Caco-2 (cell line): ENCODE data around the gene NUP210. TPM values are rescaled to one million over a fixed set of nuclear protein-coding genes. Genes with fewer than 3 reads are reported as not detected.
A peak's percentile ranks its signal among the peaks of the same experiment; 100 is the strongest.

Experiments used
- BruUV-seq: library from RNA; stranded (reverse); fragments of 400-500 nt; replicated peaks from 2 replicates; lab custom pipeline; 2021; lab: Mats Ljungman, UMichigan
- CTCF ChIA-PET: fragments of 300-600 bp; sonication (Branson Sonifier 250); formaldehyde crosslinking; loops from one replicate; lab custom pipeline; 2022; ENCODE audit warnings: antibody characterized with exemption; lab: Charles Lee
- POLR2A ChIA-PET: fragments of 300-600 bp; sonication (Branson Sonifier 250); formaldehyde crosslinking; loops from one replicate; lab custom pipeline; 2022; ENCODE audit warnings: antibody characterized with exemption; lab: Charles Lee
- DNase-seq, 2 experiments: peaks; one replicate each; pipeline versions ENCODE4 v3.0.0 to v3.0.0-alpha.2; 2020 to 2022
- H3K27me3 ChIP-seq: replicated peaks from 2 replicates; pipeline ENCODE4 v1.6.0; 2011; ENCODE audit warnings: low read length; ENCODE audit not compliant: control insufficient read depth, insufficient read depth
- H3K36me3 ChIP-seq: 2 replicates; pipeline ENCODE4 v1.5.1; 2011; ENCODE audit warnings: low read length; ENCODE audit not compliant: control insufficient read depth, insufficient read depth
- H3K4me1 ChIP-seq: fragments of 250-450 bp; sonication (Bioruptor Pico); 2 replicates; pipeline ENCODE4 v1.5.1; 2020; ENCODE audit warnings: mild to moderate bottlenecking
- H3K4me3 ChIP-seq: 2 replicates; pipeline ENCODE4 v1.5.1; 2011; ENCODE audit warnings: low read depth, mild to moderate bottlenecking, control low read depth, low read length
- H3K9me3 ChIP-seq: fragments of 250-450 bp; sonication (Bioruptor Pico); 2 replicates; pipeline ENCODE4 v1.5.1; 2020; ENCODE audit warnings: mild to moderate bottlenecking, moderate library complexity
- H3K27ac Mint-ChIP-seq: one replicate; pipeline ENCODE4 v1.8.0; 2022; ENCODE audit warnings: mixed read lengths; ENCODE audit not compliant: unreplicated experiment
- H3K27me3 Mint-ChIP-seq: one replicate; pipeline ENCODE4 v1.8.0; 2022; ENCODE audit warnings: mixed read lengths; ENCODE audit not compliant: insufficient read depth, unreplicated experiment
- H3K36me3 Mint-ChIP-seq: one replicate; pipeline ENCODE4 v1.8.0; 2022; ENCODE audit warnings: mild to moderate bottlenecking, mixed read lengths; ENCODE audit not compliant: insufficient read depth, unreplicated experiment
- H3K4me1 Mint-ChIP-seq: one replicate; pipeline ENCODE4 v1.8.0; 2022; ENCODE audit warnings: low read depth, mixed read lengths; ENCODE audit not compliant: unreplicated experiment
- H3K4me3 Mint-ChIP-seq: one replicate; pipeline ENCODE4 v1.8.0; 2022; ENCODE audit warnings: mild to moderate bottlenecking, moderate library complexity, mixed read lengths; ENCODE audit not compliant: unreplicated experiment
- H3K9me3 Mint-ChIP-seq: one replicate; pipeline ENCODE4 v1.8.0; 2022; ENCODE audit warnings: mixed read lengths; ENCODE audit not compliant: unreplicated experiment
- intact Hi-C: fragments of 100-400 bp; cut with micrococcal nuclease; formaldehyde crosslinking; loops from one replicate; pipeline ENCODE4 v1.10.0; 2022; ENCODE audit not compliant: unreplicated experiment
- total RNA-seq: library from RNA; stranded (reverse); gene quantifications from 2 replicates; pipeline ENCODE4 v1.2.3, GENCODE V29; 2022
- TF ChIP-seq, protein P1 (sequence below), 2 experiments: fragments of 200-600 bp in 1 of 2; IDR thresholded peaks; 1 replicate in 1 of 2; 2 replicates in 1 of 2; pipeline versions ENCODE4 v1.5.1 to v1.8.0; 2011 to 2022; ENCODE audit warnings: antibody characterized with exemption in 1 of 2, control low read depth in 1 of 2, inconsistent platforms in 1 of 2, low read depth in 1 of 2, low read length in 1 of 2, mild to moderate bottlenecking in 1 of 2, moderate library complexity in 1 of 2; ENCODE audit not compliant: insufficient read depth in 1 of 2, severe bottlenecking in 1 of 2, unreplicated experiment in 1 of 2

The NUP210 gene
- total RNA-seq, 1 experiment from 2014 or later = 63.7 TPM

DNA sequence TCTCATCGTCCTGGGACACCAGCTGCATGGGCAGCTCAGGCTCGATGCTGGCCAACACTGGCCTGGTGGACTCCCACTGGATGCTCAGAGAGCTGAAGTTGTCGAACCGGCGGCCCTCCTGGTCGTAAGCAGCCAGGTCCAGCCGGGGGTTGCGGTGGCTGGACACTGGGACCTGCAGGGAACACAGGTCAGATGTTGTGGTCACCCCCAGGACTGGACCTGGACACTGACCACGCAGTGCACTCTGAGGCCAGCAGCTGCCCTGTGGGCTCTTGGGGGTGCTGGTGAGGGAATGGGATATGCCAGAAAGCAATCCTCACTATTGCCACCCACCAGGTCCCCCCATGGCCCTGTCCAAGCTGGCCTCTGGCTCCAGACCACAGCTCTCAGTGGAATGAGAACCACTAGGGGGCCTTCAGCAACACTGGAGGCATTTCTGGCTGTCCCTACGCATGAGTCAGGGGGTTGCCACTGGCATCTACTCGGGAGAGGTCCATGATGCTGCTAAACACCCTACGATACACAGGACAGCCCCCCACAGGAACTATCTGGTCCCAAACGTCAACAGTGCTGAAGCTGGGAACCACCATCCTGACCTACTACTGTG, 66.1 kb downstream of the NUP210 start:
- H3K27me3 ChIP-seq = no peaks in the 10 kb centered on the region
- H3K4me3 Mint-ChIP-seq = no peak overlapping the region
- H3K4me3 ChIP-seq = no peak overlapping the region
- peak in 1 of 2 experiments; percentile 24 for DNase-seq
- ChIA-PET CTCF (interaction anchor here (1.1 to 1.9 kb wide), 3 partner anchors 98 to 295 kb away, joined by 3 to 14 read pairs (median 4); no protein-coding TSS in a partner anchor), POLR2A (no interaction called here)
- H3K36me3 Mint-ChIP-seq = peaks cover 28% of the 10 kb centered on the region
- TF ChIP-seq, protein P1, sequence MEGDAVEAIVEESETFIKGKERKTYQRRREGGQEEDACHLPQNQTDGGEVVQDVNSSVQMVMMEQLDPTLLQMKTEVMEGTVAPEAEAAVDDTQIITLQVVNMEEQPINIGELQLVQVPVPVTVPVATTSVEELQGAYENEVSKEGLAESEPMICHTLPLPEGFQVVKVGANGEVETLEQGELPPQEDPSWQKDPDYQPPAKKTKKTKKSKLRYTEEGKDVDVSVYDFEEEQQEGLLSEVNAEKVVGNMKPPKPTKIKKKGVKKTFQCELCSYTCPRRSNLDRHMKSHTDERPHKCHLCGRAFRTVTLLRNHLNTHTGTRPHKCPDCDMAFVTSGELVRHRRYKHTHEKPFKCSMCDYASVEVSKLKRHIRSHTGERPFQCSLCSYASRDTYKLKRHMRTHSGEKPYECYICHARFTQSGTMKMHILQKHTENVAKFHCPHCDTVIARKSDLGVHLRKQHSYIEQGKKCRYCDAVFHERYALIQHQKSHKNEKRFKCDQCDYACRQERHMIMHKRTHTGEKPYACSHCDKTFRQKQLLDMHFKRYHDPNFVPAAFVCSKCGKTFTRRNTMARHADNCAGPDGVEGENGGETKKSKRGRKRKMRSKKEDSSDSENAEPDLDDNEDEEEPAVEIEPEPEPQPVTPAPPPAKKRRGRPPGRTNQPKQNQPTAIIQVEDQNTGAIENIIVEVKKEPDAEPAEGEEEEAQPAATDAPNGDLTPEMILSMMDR (IDR thresholded peaks at IDR 0.05; ENCODE audit: insufficient read depth in 1 of 2, low read depth in 1 of 2, low read length in 1 of 2, severe bottlenecking in 1 of 2, unreplicated experiment in 1 of 2) = peak in 1 of 2 experiments; percentile 47
- BruUV-seq = no TSS peak
- no peaks in the 10 kb centered on the region; the same call in 1 of the 2 replicates for H3K36me3 ChIP-seq
- no peaks in the 10 kb centered on the region for H3K9me3 Mint-ChIP-seq
- intact Hi-C loops = loop anchor here (5.0 kb wide), 1 partner anchor 98 kb away; no protein-coding TSS in a partner anchor
- H3K4me1 ChIP-seq = no peaks in the 10 kb centered on the region
- no peaks in the 10 kb centered on the region for H3K27me3 Mint-ChIP-seq
- no peak overlapping the region for H3K27ac Mint-ChIP-seq
- H3K9me3 ChIP-seq = no peaks in the 10 kb centered on the region
- H3K4me1 Mint-ChIP-seq = no peaks in the 10 kb centered on the region

DNA sequence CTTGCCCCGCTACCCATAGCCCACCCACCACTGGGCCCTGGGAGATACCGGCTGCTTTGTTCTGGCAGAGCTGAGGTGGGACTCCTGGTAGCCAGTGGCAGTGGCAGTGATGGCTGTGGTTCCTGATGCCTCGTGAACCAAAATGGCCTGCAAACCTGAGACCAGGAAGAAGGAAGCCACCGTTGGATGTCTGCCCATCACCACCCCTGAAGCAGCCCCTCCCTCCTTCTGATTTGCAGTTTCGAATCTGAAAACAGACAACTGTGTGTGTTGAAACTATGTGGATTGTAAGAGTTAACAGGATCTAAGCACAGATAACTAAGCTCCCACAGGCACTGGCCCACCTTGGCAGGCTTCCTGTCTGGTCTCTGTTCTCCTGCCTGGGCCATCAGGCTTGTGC, 66.6 kb downstream of the NUP210 start:
- intact Hi-C loops = loop anchor here (5.0 kb wide), 1 partner anchor 99 kb away; no protein-coding TSS in a partner anchor
- Histone ChIP-seq H3K4me1 (no peaks in the 10 kb centered on the region), H3K36me3 (no peaks in the 10 kb centered on the region; the same call in 1 of the 2 replicates), H3K9me3 (no peaks in the 10 kb centered on the region), H3K4me3 (no peak overlapping the region), H3K27me3 (no peaks in the 10 kb centered on the region)
- TF ChIP-seq, protein P1 (IDR thresholded peaks at IDR 0.05; ENCODE audit: insufficient read depth in 1 of 2, low read depth in 1 of 2, low read length in 1 of 2, severe bottlenecking in 1 of 2, unreplicated experiment in 1 of 2) = no peak
- H3K27me3 Mint-ChIP-seq = no peaks in the 10 kb centered on the region
- ChIA-PET POLR2A (no interaction called here), CTCF (interaction anchor here (1.1 to 1.9 kb wide), 3 partner anchors 99 to 295 kb away, joined by 3 to 14 read pairs (median 4); no protein-coding TSS in a partner anchor)
- H3K9me3 Mint-ChIP-seq = no peaks in the 10 kb centered on the region
- no peak overlapping the region for H3K4me3 Mint-ChIP-seq
- no peak overlapping the region for H3K27ac Mint-ChIP-seq
- no peaks in the 10 kb centered on the region for H3K4me1 Mint-ChIP-seq
- BruUV-seq = no TSS peak
- no peak for DNase-seq
- H3K36me3 Mint-ChIP-seq = peaks cover 25% of the 10 kb centered on the region

DNA sequence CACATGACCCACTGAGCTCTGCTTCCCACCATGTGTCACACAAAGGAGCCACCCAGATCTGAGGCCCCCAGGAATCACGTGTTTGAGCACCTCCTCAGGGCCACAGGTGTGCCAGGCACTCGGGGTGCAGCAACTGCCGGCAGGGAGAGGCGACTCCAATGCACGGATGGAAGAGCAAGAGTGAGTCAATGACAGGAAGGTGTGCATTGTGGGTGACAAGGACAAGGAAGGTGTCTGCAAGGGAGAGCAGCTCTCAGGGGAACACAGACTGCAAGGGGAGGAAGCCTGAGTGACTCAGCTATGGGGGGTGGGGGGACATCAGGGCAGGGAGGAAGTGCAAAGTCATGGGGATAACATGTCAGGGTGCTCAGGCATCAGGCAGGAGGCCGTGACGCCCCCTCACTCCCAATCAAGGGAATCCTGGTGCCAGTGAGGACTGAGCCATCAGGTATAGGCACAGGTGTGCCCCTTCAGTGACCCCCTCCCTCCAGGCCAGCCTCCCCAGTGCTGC, 67.4 kb downstream of the NUP210 start:
- ChIA-PET POLR2A (interaction anchor here (0.5 kb wide), 1 partner anchor 21 kb away, joined by 5 read pairs; no protein-coding TSS in a partner anchor), CTCF (no interaction called here)
- Mint-ChIP-seq H3K4me3 (no peak overlapping the region), H3K9me3 (no peaks in the 10 kb centered on the region), H3K27ac (no peak overlapping the region), H3K36me3 (peaks cover 26% of the 10 kb centered on the region), H3K27me3 (no peaks in the 10 kb centered on the region), H3K4me1 (no peaks in the 10 kb centered on the region)
- TF ChIP-seq, protein P1 (IDR thresholded peaks at IDR 0.05; ENCODE audit: insufficient read depth in 1 of 2, low read depth in 1 of 2, low read length in 1 of 2, severe bottlenecking in 1 of 2, unreplicated experiment in 1 of 2) = no peak
- no peaks in the 10 kb centered on the region for H3K9me3 ChIP-seq
- DNase-seq = no peak
- no peaks in the 10 kb centered on the region; the same call in none of the 2 replicates for H3K36me3 ChIP-seq
- BruUV-seq = no TSS peak
- H3K4me1 ChIP-seq = no peaks in the 10 kb centered on the region
- H3K27me3 ChIP-seq = no peaks in the 10 kb centered on the region
- no peak overlapping the region for H3K4me3 ChIP-seq
- intact Hi-C loops = loop anchor here (5.0 kb wide), 1 partner anchor 100 kb away; no protein-coding TSS in a partner anchor
